ENCODE data around the gene PTPN2. TPM values are rescaled to one million over a fixed set of nuclear protein-coding genes. Genes with fewer than 3 reads are reported as not detected.
A peak's percentile ranks its signal among the peaks of the same experiment; 100 is the strongest.

PTPN2 gene
- total RNA-seq, 1 donor from 2014 or later = 47.9 TPM

DNA sequence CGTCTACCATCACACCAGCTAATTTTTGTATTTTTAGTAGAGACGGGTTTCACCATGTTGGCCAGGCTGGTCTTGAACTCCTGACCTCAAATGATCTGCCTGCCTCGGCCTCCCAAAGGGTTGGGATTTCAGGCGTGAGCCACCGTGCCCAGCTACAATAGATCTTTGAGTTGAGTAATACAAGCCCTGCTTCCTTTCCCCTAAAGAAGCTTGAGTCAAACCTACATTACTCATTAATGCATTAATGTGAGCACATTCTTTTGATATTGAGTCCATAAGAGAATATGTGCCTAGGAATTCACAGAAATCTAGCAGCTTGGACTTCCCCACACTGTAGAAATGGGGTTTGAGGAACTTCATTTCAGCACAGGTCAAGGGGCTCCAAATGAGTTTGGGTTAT, 141.6 kb downstream of the PTPN2 start:
- Histone ChIP-seq H3K36me3 (ENCODE audit: control insufficient read depth, insufficient read depth, low read length) (no peaks in the 10 kb centered on the region), H3K27me3 (ENCODE audit: control insufficient read depth, insufficient read depth, low read length) (no peaks in the 10 kb centered on the region), H3K4me3 (ENCODE audit: low read depth, low read length) (no peak overlapping the region)
- no peak for TF ChIP-seq CTCF (IDR thresholded peaks at IDR 0.05; ENCODE audit: insufficient read depth, low read length, severe bottlenecking)
- DNase-seq (ENCODE audit: low read depth) = peak; percentile 96
- no peak for FAIRE-seq

Other genes with a start within 250 kb of the PTPN2 start
- 125 and 141 TPM in 2 replicates for gene SPIRE1, start 226.1 kb downstream of the PTPN2 start, total RNA-seq
- gene CEP76, start 181.5 kb downstream of the PTPN2 start, total RNA-seq = 11.3 and 11.9 TPM in 2 replicates
- gene PSMG2, start 181.2 kb downstream of the PTPN2 start, total RNA-seq = 41.9 and 44.7 TPM in 2 replicates
- 60.4 and 108 TPM in 2 replicates for gene SEH1L, start 63.8 kb upstream of the PTPN2 start, total RNA-seq
- gene CEP192, start 107.1 kb upstream of the PTPN2 start, total RNA-seq = 19.5 and 25.8 TPM in 2 replicates

Measured in bronchial epithelial cell (primary cell).